IPS-18c (cell line): ENCODE results near the gene SPATS2.
"Not testable (repeated sequence)": the region's sequence is repeated elsewhere in the genome, so short reads cannot be mapped to it uniquely, and the experiment has no call there.

Experiments used
- H3K4me3 ChIP-seq: 2 replicates; pipeline ENCODE4 v1.7.0; 2013; ENCODE audit warnings: low read depth, mild to moderate bottlenecking, low read length, moderate library complexity; ENCODE audit not compliant: insufficient read depth
- H3K9me3 ChIP-seq: one replicate; pipeline ENCODE4 v1.6.1; 2013; ENCODE audit warnings: mild to moderate bottlenecking, low read length, moderate library complexity; ENCODE audit not compliant: control insufficient read depth, insufficient read depth

Gene SPATS2

DNA sequence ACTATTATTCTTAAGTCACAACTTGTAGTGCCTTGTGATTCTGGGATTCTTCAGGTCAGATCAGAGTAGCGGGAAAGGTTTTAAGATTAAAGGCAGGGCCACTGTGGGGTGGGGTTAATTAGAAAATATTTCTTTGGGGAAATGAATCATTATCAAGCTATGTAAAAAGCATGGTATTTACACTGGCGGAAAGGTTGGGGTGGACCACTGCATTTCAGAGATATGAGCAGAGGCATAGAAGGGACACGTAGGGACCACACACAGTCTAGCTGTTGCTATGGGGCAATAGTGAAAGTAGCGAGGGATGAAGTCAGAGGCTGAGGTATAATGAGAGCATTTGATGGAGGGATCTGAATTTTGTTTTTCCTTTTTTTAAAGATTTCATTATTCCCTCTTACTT is 139.9 kb downstream of the SPATS2 start:
- no peak overlapping the region for H3K4me3 ChIP-seq
- H3K9me3 ChIP-seq: no peaks in the 10 kb centered on the region

DNA sequence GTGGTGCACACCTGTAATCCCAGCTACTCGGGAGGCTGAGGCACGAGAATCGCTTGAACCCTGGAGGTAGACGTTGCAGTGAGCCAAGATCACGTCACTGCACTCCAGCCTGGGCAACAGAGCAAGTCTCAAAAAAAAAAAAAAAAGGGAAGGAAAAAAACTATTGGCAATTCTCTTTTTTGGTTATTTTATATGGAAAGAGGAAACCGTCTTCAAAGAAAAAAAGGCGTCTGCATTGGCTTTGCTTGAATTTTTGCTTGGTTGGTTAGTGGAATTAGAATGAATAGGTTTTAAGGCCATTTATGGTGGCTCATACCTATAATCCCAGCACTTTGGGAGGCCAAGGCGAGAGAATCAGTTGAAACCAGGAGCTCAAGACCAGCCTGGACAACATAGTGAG is 142.4 kb downstream of the SPATS2 start:
- H3K4me3 ChIP-seq, H3K9me3 ChIP-seq: not testable (repeated sequence)

DNA sequence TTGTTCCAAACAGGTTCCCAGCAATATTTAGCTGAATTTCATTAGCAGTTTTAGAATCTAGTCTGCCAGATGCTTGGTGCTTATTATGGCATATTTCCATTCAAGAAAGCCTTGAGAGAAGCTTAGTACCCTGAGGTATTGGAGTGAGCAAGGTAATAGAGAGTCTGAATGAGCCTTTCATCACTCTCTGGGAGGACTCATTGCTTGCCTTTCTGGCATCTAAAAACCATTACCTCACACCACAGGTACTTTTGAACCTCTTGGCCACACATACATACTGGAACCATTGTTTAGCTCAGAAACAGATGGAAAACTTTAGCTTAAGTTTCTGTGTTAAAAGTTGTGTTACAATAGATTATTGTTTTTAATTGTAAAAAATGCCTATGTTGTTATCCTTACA is 144.1 kb downstream of the SPATS2 start:
- H3K9me3 ChIP-seq: no peaks in the 10 kb centered on the region
- H3K4me3 ChIP-seq: no peak overlapping the region

DNA sequence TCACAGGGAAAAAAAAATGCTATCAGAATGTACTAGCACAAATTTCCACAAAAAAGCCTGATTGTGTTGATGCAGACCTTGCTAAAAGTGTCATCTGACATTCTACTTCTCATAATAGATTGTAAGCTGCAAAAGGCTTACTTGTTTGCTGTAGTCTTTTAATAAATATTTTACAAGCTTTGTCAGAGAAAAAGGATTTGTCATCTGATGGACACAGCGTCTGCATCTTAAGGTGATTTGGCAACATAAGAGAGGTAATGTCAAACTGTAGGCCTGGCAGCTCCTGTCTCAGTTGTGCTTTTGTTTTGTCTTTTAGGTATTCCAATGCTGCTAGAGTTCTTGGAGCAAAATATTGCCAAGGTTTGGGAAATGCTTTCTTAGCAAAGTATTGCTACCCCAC is 145.3 kb downstream of the SPATS2 start:
- no peaks in the 10 kb centered on the region for H3K9me3 ChIP-seq
- no peak overlapping the region for H3K4me3 ChIP-seq

DNA sequence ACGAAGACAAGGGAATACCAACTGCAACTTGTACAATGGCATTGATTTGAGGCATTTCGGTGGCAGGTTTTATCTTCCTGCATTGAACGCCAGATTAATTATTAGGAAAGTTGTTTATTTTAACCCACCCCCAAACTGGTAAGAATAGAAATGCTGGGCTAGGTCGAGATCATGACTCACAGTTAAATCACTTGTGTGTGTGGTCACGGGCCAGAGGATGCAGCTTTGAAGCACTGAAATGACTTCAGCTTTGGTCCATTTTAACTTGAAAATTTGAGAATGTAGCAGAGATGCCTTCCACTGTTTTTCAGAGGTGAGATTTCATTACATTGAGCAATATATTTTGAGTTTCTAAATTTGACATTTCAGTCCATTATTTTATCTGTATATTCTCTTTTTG is 148.0 kb downstream of the SPATS2 start:
- H3K4me3 ChIP-seq: no peak overlapping the region
- no peaks in the 10 kb centered on the region for H3K9me3 ChIP-seq

DNA sequence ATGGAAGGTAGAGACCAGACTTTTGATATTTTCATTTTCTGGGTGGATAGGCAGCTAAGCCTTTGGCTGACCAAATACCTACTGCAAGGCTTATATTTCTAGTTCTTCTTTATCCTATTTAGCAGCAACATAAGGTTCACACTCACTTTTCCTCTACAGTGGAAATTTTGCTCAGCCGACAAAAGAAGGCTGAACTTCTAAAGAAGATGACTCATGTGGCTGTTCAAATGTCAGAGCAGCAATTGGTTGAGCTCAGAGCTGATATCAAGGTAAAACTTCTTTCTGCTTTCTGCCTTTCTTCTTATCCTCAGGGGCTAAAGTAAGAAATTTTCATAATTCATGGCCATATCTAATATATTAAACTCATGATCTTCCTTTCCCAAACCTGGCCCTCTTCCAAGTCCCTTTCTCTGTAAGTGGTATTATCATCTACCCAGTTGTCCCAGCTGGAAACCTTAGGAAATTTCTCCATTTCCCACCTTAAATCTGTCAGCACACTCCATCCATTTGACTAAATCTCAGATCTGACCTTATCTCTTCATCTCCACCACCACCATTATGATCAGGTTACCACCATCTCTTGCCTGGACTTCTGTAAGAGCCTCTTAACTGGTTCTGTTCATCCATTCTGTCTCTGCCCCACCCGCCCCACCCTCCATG is 151.8 kb downstream of the SPATS2 start:
- no peaks in the 10 kb centered on the region for H3K9me3 ChIP-seq
- H3K4me3 ChIP-seq: no peak overlapping the region

DNA sequence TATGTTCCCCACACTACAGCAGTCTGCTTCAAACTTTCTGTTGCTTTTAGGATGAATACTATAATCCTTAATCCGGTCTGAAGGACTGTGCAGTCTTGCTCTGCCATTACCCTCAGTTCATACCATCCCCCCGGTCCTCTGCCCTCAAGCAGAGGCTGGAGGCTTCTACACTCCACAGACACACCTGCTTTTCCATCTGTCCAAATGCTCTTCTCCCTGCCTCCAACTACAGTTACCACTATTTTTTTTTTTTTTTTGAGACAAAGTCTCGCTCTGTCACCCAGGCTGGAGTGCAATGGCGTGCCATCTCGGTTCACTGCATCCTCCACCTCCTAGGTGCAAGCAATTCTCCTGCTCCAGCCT is 152.3 kb downstream of the SPATS2 start:
- Histone ChIP-seq H3K9me3 (no peaks in the 10 kb centered on the region), H3K4me3 (no peak overlapping the region)

DNA sequence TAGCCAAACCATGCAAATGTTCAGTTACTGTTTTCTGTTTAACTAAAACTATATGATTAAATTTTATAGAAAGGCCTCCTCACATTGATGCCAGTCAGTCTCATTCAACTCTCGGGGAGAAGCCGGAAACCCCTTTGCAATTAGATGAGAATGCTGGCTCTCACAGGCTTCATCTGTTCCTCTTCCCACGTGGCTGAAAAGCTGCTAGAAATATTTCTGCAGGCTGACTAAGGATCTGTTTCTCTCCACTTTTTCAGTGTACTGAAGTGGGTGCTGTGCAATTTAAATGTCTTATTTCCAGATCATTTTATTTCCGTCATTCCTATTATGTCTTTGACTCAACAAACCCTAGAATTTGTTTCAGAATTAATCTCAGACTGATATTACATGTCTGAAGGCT is 154.1 kb downstream of the SPATS2 start:
- Histone ChIP-seq H3K9me3 (no peaks in the 10 kb centered on the region), H3K4me3 (no peak overlapping the region)

DNA sequence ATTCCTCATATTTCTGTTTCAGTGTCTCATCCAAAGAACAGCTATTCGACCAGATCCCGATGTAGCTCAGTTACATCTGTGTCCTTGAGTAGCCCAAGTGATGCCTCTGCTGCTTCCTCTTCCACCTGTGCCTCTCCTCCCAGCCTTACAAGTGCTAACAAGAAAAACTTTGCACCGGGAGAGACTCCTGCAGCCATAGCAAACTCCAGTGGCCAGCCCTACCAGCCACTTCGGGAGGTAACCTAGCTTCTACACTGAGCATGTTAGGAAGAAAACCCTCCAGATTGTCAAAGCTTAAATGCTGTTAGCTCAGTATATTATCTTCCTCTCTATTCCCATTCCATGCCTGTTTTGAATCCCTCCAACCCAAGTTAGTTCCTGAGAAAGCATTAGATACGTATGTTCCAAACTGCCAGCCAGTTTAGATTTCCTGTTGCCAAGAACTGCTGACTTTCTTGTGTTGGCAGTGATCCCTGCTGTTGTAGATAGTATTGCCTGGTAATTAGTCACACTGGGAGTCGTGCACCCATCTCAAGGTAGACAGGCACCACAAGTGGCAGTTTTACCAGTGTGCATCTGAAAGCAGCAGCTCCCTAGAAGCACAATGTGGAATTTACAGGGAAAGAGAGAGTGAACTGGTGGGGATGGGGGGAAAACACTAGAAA is 157.5 kb downstream of the SPATS2 start:
- H3K9me3 ChIP-seq: no peaks in the 10 kb centered on the region
- no peak overlapping the region for H3K4me3 ChIP-seq

DNA sequence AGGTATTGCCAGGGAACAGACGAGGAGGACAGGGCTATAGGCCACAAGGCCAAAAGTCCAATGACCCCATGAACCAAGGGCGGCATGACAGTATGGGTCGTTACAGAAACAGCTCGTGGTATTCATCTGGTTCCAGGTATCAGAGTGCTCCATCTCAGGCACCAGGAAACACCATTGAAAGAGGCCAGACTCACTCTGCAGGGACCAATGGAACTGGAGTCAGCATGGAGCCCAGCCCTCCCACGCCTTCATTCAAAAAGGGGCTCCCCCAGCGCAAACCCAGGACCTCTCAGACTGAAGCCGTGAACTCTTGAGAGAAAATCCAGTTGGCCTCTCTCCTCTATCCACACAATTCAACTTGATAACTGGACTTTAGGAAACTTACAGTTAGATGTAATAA is 158.7 kb downstream of the SPATS2 start:
- no peak overlapping the region for H3K4me3 ChIP-seq
- no peaks in the 10 kb centered on the region for H3K9me3 ChIP-seq

DNA sequence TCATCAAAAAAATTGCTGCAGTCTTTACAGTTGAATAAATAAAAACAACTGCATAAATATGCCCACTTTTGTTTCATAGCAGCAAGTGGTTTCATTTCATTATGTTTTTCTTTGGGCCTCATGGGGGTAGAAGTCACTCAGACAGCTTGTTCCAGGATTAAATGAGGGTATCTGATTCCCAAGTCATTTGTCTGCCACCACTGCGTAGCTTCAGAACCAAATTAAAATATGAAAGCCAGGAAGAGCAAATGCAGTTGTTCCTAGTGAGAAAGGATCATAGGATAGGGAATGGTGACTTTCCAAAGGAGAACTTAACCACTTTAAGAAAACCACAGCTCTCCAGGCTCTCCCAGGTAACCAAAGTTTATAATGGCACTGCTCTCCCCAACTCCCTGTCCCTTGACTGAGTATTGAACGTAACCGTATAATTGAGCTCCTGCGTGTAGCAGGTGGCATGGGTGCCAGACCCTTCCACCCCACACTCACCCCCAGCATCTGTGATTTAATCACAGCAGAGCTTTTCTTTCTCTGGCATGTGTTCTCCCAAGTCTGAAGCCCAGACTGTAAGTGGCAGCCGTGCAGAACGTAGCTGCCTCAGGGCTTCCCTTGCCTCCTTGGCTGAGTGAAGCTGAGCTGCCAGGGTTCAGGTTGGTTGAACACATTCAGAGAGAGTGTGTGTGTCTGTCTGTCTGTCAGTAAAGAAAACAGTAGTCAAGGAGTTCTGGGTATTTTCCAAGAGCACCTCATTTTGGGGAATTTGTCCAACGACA is 160.3 kb downstream of the SPATS2 start:
- H3K4me3 ChIP-seq: no peak overlapping the region
- H3K9me3 ChIP-seq: no peaks in the 10 kb centered on the region

DNA sequence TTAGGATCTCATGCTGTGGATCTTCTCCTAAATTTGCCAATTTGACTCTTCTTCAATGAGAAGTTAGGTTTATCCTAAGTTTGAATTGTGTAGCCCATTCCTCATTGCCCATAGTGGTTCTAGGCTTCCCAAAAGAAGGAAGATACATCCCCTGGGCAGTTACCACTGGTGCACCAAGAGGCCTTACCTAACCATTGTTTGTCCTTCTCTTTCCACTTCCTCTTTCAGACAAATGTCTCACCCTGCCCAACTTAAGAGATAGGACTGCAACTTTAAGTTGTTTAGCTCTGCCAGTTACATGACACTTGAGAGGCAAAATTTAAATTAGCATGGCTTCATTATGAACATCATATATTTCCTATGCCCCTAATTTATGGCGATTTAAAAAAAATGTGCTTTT is 162.2 kb downstream of the SPATS2 start:
- Histone ChIP-seq H3K4me3 (no peak overlapping the region), H3K9me3 (no peaks in the 10 kb centered on the region)

DNA sequence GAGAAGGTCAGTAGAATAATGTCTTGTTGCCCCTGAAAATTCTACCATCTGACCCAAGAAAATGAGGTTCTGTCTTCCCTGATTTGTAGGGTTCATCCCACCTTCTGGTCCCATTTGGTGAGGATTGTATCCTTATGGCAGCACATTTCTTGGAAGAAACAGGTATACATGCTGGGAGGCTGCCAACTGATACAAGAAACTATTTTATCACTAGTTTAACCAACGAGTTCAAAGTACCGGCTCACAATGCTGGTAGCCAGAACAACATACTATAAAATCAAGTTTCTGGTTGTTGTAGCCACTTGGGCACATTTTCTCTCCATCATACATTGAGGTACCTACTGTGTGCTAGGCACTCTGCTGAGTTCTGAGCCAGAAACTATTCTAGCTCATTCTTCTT is 164.5 kb downstream of the SPATS2 start:
- Histone ChIP-seq H3K9me3 (no peaks in the 10 kb centered on the region), H3K4me3 (no peak overlapping the region)

DNA sequence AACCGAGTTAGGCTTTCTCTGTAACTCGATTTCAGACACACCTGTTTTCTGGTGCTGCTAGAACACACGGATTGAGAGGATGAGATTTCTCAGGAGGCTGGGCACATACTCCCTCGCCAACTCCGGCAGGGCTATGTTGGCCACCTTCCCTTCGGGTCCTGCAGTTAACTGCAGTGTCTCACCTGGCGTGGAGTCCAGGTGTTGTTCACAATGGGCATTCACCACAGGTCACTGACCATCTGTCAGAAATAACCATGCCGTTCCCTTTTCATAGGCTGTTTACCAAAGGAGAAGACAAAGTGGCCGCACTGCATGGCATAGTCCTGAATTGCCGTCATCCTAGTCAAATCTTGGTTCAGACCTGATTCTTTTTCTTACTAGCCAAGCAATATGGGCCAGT is 166.1 kb downstream of the SPATS2 start:
- Histone ChIP-seq H3K4me3 (no peak overlapping the region), H3K9me3 (no peaks in the 10 kb centered on the region)

DNA sequence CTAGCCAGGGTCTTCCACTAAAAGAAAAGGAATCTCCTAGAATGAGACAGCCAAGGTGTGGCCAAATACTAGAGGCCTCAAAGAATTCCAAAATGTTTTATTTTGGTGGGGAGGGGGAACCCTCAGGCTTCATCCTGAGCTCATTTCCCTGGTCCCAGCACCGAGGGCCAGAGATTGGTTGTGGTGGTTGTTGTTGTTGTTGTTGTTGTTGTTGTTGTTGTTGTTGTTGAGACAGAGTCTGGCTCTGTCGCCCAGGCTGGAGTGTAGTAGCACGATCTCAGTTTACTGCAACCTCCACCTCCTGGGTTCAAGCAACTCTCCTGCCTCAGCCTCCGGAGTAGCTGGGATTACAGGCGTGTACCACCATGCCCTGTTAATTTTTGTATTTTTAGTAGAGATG is 166.9 kb downstream of the SPATS2 start:
- not testable (repeated sequence) for H3K4me3 ChIP-seq, H3K9me3 ChIP-seq

DNA sequence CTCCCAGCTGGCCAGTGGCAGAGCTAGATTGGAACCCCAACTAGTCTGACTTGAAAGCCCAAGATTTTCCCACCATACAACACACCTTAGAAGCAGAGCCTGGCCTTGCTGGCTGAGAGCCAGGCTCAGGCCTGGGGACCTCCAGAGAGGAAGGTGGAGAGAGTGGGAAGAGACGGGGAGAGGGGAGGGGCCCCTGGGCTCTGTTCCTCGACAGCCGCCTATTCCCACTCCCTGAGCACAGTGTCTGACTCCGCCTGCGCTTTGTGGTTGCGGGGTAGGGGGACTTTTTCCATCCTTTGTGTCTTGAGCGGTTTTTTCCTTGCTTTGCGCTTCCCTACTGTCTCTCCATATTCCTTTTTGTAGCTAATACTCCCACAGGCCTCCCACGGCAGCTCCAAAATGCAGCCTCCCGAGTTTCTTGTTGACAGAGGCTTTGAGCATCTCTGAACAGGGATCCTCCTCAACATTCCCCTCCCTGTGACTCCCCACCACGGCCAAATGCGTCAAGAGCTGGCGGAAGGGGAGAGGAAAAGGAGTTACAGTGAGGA is 167.5 kb downstream of the SPATS2 start:
- Histone ChIP-seq H3K9me3 (no peaks in the 10 kb centered on the region), H3K4me3 (no peak overlapping the region)

DNA sequence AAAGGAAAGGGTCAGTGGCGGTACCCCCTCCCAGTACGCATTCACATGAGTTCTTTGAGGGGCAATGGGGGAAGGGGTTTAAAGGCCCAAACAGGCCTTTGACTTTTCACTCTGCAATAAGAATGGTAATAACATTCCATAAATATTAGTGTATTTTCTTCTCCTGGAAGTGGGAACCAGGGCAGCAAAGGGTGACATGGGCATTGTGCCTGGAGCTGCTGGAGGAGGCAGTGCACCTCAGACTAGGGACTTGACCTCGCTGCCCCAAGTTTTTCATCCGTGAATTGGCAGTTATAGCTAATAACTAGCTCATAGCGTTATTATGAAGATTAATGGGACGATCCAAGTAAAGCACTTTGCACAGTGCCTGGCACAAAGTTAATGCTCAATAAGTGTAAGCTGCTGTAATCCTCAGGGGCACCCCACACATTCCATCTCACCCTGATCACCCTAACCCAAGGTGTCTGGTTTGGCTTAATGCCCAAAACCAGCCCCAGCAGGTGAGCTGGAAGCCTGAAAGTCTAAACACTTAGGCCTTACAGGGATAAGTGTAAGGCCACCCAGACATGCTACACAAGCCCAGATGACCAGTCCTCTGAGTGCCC is 168.8 kb downstream of the SPATS2 start:
- Histone ChIP-seq H3K4me3 (no peak overlapping the region), H3K9me3 (no peaks in the 10 kb centered on the region)
